Activated CD4-positive, alpha-beta memory T cell treated with anti-CD3 and anti-CD28 coated beads, Interleukin-2, amount 10 ng/mL, durations not matched to agents 7 days and 5 days (primary cell): ENCODE data around the gene MARK1. TPM values are rescaled to one million over a fixed set of nuclear protein-coding genes. Genes with fewer than 3 reads are reported as not detected.
"Not testable (repeated sequence)": the region's sequence is repeated elsewhere in the genome, so short reads cannot be mapped to it uniquely, and the experiment has no call there.

Experiments used
- CTCF ChIA-PET: fragments of 350-600 bp; sonication (Branson Sonifier 250); formaldehyde crosslinking; loops from one replicate; lab custom pipeline; 2021; ENCODE audit warnings: antibody characterized with exemption, inconsistent platforms; lab: Charles Lee
- POLR2A ChIA-PET: fragments of 350-600 bp; sonication (Branson Sonifier 250); formaldehyde crosslinking; loops from one replicate; lab custom pipeline; 2021; ENCODE audit warnings: antibody characterized with exemption; lab: Charles Lee
- DNase-seq: peaks from one replicate; pipeline ENCODE4 v3.0.0-alpha.2; 2020
- H3K27ac Mint-ChIP-seq: one replicate; pipeline ENCODE4 v1.8.0; 2021; ENCODE audit warnings: mild to moderate bottlenecking, mixed read lengths
- H3K27me3 Mint-ChIP-seq: one replicate; pipeline ENCODE4 v1.8.0; 2021; ENCODE audit warnings: mixed read lengths
- H3K36me3 Mint-ChIP-seq: one replicate; pipeline ENCODE4 v1.8.0; 2021; ENCODE audit warnings: low read depth, mixed read lengths
- H3K4me1 Mint-ChIP-seq: one replicate; pipeline ENCODE4 v1.8.0; 2021; ENCODE audit warnings: mixed read lengths
- H3K4me3 Mint-ChIP-seq: one replicate; pipeline ENCODE4 v1.8.0; 2021; ENCODE audit warnings: mild to moderate bottlenecking, mixed read lengths
- H3K9me3 Mint-ChIP-seq: one replicate; pipeline ENCODE4 v1.8.0; 2021; ENCODE audit warnings: mixed read lengths
- total RNA-seq, 2 experiments: library from RNA; stranded (reverse); gene quantifications; one replicate each; pipeline ENCODE4 v1.2.3, GENCODE V29; 2021

The MARK1 gene
- total RNA-seq, 2 experiments from 2014 or later, result not detected

GRCh38 chr1:220670365-220670764 is 142.4 kb downstream of the MARK1 start:
- POLR2A ChIA-PET, result interaction anchor here (0.8 kb wide), 1 partner anchor 53 kb away, joined by 3 read pairs; no protein-coding TSS in a partner anchor

GRCh38 chr1:220673921-220674320 is 146.0 kb downstream of the MARK1 start:
- POLR2A ChIA-PET, result no interaction called here
- peaks cover 16% of the 10 kb centered on the region for H3K27me3 Mint-ChIP-seq
- no peak overlapping the region for H3K27ac Mint-ChIP-seq
- no peak overlapping the region for H3K4me3 Mint-ChIP-seq
- no peaks in the 10 kb centered on the region for H3K36me3 Mint-ChIP-seq
- H3K9me3 Mint-ChIP-seq, result no peaks in the 10 kb centered on the region
- CTCF ChIA-PET, result no interaction called here
- H3K4me1 Mint-ChIP-seq, result no peaks in the 10 kb centered on the region
- DNase-seq, result no peak

More at GRCh38 chr1:220670365-220670764, 142.4 kb downstream of the MARK1 start:
- Mint-ChIP-seq H3K27ac (no peak overlapping the region), H3K4me1 (no peaks in the 10 kb centered on the region), H3K9me3 (no peaks in the 10 kb centered on the region), H3K4me3 (no peak overlapping the region), H3K27me3 (peaks cover 17% of the 10 kb centered on the region), H3K36me3 (no peaks in the 10 kb centered on the region)
- CTCF ChIA-PET, result no interaction called here
- DNase-seq, result no peak

DNA sequence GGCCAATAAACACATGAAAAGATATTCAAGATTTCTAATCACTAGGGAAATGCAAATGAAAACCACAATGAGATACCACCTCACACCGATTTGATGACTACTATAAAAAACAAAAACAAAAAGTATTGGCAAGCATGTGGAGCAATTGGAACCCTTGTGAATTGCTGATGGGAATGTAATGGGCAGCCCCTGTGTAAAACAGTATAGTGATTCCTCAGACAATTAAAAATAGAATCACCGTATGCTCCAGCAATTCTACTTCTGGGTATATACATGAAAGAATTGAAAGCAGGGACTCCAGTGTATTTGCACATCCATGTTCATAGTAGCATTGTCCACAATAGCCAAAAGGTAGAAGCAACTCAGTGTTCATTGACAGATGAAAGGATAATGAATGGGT is 149.3 kb downstream of the MARK1 start:
- ChIA-PET POLR2A (no interaction called here), CTCF (no interaction called here)
- H3K27me3 Mint-ChIP-seq, result peaks cover 7% of the 10 kb centered on the region
- H3K36me3 Mint-ChIP-seq, result no peaks in the 10 kb centered on the region
- DNase-seq, result no peak
- peaks cover 3% of the 10 kb centered on the region for H3K4me1 Mint-ChIP-seq
- no peaks in the 10 kb centered on the region for H3K9me3 Mint-ChIP-seq
- no peak overlapping the region for H3K4me3 Mint-ChIP-seq
- H3K27ac Mint-ChIP-seq, result no peak overlapping the region

- Mint-ChIP-seq H3K9me3 (no peaks in the 10 kb centered on the region), H3K4me3 (no peak overlapping the region), H3K27ac (no peak overlapping the region), H3K27me3 (peaks cover 4% of the 10 kb centered on the region), H3K36me3 (no peaks in the 10 kb centered on the region), H3K4me1 (peaks cover 3% of the 10 kb centered on the region)
- CTCF ChIA-PET, result interaction anchor here (0.6 to 4.4 kb wide), 6 partner anchors 11 to 95 kb away, joined by 3 to 43 read pairs (median 3); no protein-coding TSS in a partner anchor
- DNase-seq, result peak; percentile 26
- POLR2A ChIA-PET, result interaction anchor here (0.6 kb wide), 1 partner anchor 53 kb away, joined by 3 read pairs; no protein-coding TSS in a partner anchor
Measured at GRCh38 chr1:220680085-220680687, 152.2 kb downstream of the MARK1 start.

GRCh38 chr1:220681220-220681880 is 153.4 kb downstream of the MARK1 start:
- POLR2A ChIA-PET, result interaction anchor here (0.9 kb wide), 1 partner anchor 52 kb away, joined by 3 read pairs; no protein-coding TSS in a partner anchor
- no peaks in the 10 kb centered on the region for H3K9me3 Mint-ChIP-seq
- CTCF ChIA-PET, result interaction anchor here (0.6 to 4.4 kb wide), 7 partner anchors 9 to 53 kb away, joined by 3 to 43 read pairs (median 4); partner anchors contain the start of gene C1orf115
- no peaks in the 10 kb centered on the region for H3K36me3 Mint-ChIP-seq
- no peak overlapping the region for H3K4me3 Mint-ChIP-seq
- no peaks in the 10 kb centered on the region for H3K27me3 Mint-ChIP-seq
- peaks cover 3% of the 10 kb centered on the region for H3K4me1 Mint-ChIP-seq
- H3K27ac Mint-ChIP-seq, result no peak overlapping the region
- no peak for DNase-seq

GRCh38 chr1:220682901-220683576 is 155.1 kb downstream of the MARK1 start:
- POLR2A ChIA-PET, result no interaction called here
- H3K4me3 Mint-ChIP-seq, result no peak overlapping the region
- CTCF ChIA-PET, result interaction anchor here (3.3 kb wide), 1 partner anchor 51 kb away, joined by 20 read pairs; no protein-coding TSS in a partner anchor
- H3K4me1 Mint-ChIP-seq, result peaks cover 3% of the 10 kb centered on the region
- DNase-seq, result no peak
- no peak overlapping the region for H3K27ac Mint-ChIP-seq
- no peaks in the 10 kb centered on the region for H3K9me3 Mint-ChIP-seq
- no peaks in the 10 kb centered on the region for H3K27me3 Mint-ChIP-seq
- no peaks in the 10 kb centered on the region for H3K36me3 Mint-ChIP-seq

DNA sequence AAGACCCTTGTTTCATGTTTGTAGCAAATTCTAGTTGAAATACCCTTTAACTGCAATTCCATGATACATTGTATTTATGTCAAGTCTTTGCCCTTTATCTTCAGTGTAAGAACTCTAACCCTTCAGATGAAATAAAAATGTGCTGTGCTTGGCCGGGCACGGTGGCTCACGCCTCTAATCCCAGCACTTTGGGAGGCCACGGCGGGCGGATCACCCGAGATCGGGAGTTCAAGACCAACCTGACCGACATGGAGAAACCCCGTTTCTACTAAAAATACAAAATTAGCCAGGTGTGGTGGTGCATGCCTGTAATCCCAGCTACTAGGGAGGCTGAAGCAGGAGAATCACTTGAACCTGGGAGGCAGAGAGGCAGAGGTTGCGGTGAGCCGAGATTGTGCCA is 155.8 kb downstream of the MARK1 start:
- DNase-seq, H3K4me1 Mint-ChIP-seq, H3K9me3 Mint-ChIP-seq, H3K27me3 Mint-ChIP-seq, H3K36me3 Mint-ChIP-seq, POLR2A ChIA-PET, H3K27ac Mint-ChIP-seq, H3K4me3 Mint-ChIP-seq: not testable (repeated sequence)
- CTCF ChIA-PET, result interaction anchor here (3.3 kb wide), 1 partner anchor 50 kb away, joined by 20 read pairs; no protein-coding TSS in a partner anchor

DNA sequence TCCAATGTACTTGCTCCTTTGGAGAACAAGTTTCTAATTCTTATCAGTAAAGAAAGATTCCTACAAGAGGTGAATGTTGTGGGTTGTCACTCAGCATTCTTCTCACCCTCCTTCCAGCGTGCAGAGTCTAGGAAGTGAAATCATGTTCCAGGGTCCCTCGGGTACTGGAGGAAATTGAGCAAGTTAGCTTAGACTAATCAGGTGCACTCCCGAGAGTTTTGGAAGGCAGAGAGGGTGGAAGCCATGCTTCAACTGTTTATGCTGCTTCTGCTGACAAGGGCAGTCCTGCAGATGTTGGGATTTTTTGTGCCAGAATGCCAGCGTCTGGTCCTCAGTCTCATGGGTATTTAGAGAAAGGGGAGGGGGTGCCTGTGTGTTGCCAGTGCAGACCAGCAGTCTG is 157.0 kb downstream of the MARK1 start:
- POLR2A ChIA-PET, result no interaction called here
- CTCF ChIA-PET, result interaction anchor here (1.2 to 3.3 kb wide), 2 partner anchors 9 to 49 kb away, joined by 4 to 20 read pairs; no protein-coding TSS in a partner anchor
- H3K9me3 Mint-ChIP-seq, result no peaks in the 10 kb centered on the region
- DNase-seq, result no peak
- H3K4me1 Mint-ChIP-seq, result peaks cover 6% of the 10 kb centered on the region
- no peaks in the 10 kb centered on the region for H3K36me3 Mint-ChIP-seq
- H3K27me3 Mint-ChIP-seq, result peaks cover 2% of the 10 kb centered on the region
- no peak overlapping the region for H3K27ac Mint-ChIP-seq
- no peak overlapping the region for H3K4me3 Mint-ChIP-seq

DNA sequence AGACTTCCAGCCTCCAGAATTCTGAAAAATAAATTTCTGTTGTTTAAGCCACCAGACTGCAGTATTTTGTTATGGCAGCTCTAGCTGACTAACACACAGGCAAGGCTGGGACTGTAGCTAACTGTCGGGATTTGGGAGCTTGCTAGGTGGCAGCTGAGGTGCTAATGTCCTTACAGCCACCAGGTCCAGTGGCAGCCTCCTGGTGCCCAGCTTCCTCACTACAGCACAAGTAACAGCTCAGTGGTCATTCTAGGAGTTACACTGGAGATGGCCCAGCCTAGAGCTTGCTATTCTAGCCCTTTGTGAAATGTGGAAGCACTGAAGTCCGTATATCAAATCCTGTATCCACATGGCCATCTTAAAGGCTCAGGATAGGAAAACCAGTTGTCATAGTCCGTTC is 157.9 kb downstream of the MARK1 start:
- DNase-seq, result no peak
- peaks cover 4% of the 10 kb centered on the region for H3K27me3 Mint-ChIP-seq
- H3K27ac Mint-ChIP-seq, result no peak overlapping the region
- POLR2A ChIA-PET, result no interaction called here
- H3K36me3 Mint-ChIP-seq, result no peaks in the 10 kb centered on the region
- CTCF ChIA-PET, result interaction anchor here (3.3 kb wide), 1 partner anchor 48 kb away, joined by 20 read pairs; no protein-coding TSS in a partner anchor
- H3K4me1 Mint-ChIP-seq, result peaks cover 4% of the 10 kb centered on the region
- H3K4me3 Mint-ChIP-seq, result no peak overlapping the region
- H3K9me3 Mint-ChIP-seq, result no peaks in the 10 kb centered on the region

DNA sequence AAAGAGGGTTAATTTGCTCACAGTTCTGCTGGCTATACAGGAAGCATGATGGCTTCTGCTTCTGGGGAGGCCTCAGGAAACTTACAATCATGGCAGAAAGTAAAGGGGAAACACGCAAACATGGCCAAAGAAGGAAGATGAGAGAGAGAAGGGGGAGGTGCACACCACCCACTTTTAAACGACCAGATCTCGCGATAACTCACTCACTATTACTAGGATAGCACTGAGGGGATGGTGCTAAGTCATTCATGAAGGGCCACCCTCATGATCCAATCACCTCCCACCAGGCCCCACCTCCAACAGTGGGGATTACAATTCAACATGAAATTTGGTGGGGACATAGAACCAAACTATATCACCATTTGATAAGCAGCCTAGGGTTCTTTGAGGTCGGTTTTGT is 159.9 kb downstream of the MARK1 start:
- Mint-ChIP-seq H3K9me3 (no peaks in the 10 kb centered on the region), H3K27me3 (peaks cover 17% of the 10 kb centered on the region), H3K36me3 (no peaks in the 10 kb centered on the region), H3K4me3 (no peak overlapping the region), H3K4me1 (peaks cover 7% of the 10 kb centered on the region), H3K27ac (no peak overlapping the region)
- CTCF ChIA-PET, result interaction anchor here (1.3 kb wide), 1 partner anchor 88 kb away, joined by 3 read pairs; no protein-coding TSS in a partner anchor
- DNase-seq, result no peak
- POLR2A ChIA-PET, result no interaction called here

DNA sequence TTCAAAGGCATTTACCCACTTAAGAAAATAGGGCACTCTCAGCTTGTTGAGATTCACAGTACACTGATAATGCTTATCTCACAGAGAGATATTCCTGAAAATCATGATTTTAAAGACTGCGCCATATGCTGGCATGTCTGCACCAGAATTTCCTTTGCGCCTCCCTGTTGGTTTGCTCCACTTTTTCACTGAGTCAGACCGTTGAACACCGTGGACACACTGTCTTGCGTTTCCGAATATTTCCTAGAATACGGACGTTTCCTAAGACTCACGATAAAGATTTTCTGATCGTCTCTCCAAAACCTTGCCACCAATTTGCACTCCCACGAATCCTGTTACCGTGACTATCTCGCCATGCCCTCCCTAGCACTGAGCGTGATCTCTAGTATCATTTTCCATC is 161.7 kb downstream of the MARK1 start:
- DNase-seq, result no peak
- H3K27me3 Mint-ChIP-seq, result peaks cover 21% of the 10 kb centered on the region
- H3K36me3 Mint-ChIP-seq, result no peaks in the 10 kb centered on the region
- peak overlapping the region; percentile 77 for H3K4me3 Mint-ChIP-seq
- ChIA-PET CTCF (interaction anchor here (1.4 to 3.8 kb wide), 2 partner anchors 21 to 44 kb away, joined by 3 to 35 read pairs; no protein-coding TSS in a partner anchor), POLR2A (no interaction called here)
- H3K27ac Mint-ChIP-seq, result no peak overlapping the region
- peaks cover 7% of the 10 kb centered on the region for H3K4me1 Mint-ChIP-seq
- no peaks in the 10 kb centered on the region for H3K9me3 Mint-ChIP-seq

GRCh38 chr1:220690140-220691052 is 162.5 kb downstream of the MARK1 start, which contains the start of gene C1orf115:
Gene C1orf115 (plus strand): TSS chr1:220690363. CDS start chr1:220690403, 40 bp downstream.
- peaks cover 7% of the 10 kb centered on the region for H3K4me1 Mint-ChIP-seq
- H3K36me3 Mint-ChIP-seq, result no peaks in the 10 kb centered on the region
- peaks cover 21% of the 10 kb centered on the region for H3K27me3 Mint-ChIP-seq
- H3K9me3 Mint-ChIP-seq, result no peaks in the 10 kb centered on the region
- peak; percentile 79 for DNase-seq
- H3K4me3 Mint-ChIP-seq, result peak within 1 kb of the TSS; percentile 77
- no peak within 1 kb of the TSS for H3K27ac Mint-ChIP-seq
- CTCF ChIA-PET, result interaction anchor here (1.0 to 3.8 kb wide), 5 partner anchors 9 to 87 kb away, joined by 3 to 35 read pairs (median 3); no protein-coding TSS in a partner anchor
- POLR2A ChIA-PET, result no interaction called here
